Measurements from ENCODE around the gene CRACR2B. TPM values are rescaled to one million over a fixed set of nuclear protein-coding genes. Genes with fewer than 3 reads are reported as not detected.

The CRACR2B gene
- total and polyA plus RNA-seq, 2 experiments from 2014 or later = 2.0 to 2.3 TPM

GRCh38 chr11:855330-855674, 27.6 kb downstream of the CRACR2B start:
- 89 to 94% methylated on average over 5 to 7 of the region's 7 CpGs for WGBS, 2 experiments (ENCODE audit: low coverage in 1 of 2, low lambda C conversion rate in 2 of 2, missing lambda C conversion rate in 2 of 2)
- no peak overlapping the region for H3K4me2 ChIP-seq (ENCODE audit: unreplicated experiment)

GRCh38 chr11:855796-856195, 28.1 kb downstream of the CRACR2B start:
- H3K4me2 ChIP-seq (ENCODE audit: unreplicated experiment) = no peak overlapping the region
- WGBS, 2 experiments (ENCODE audit: low coverage in 1 of 2, low lambda C conversion rate in 2 of 2, missing lambda C conversion rate in 2 of 2) = 73 to 84% methylated on average over 12 of the region's 12 CpGs
- no peaks in the 10 kb centered on the region for H3K36me3 ChIP-seq (ENCODE audit: low read depth)
- no peaks in the 10 kb centered on the region for H4K20me1 ChIP-seq (ENCODE audit: insufficient read depth)
- no peaks in the 10 kb centered on the region for H3K9me3 ChIP-seq (ENCODE audit: low read depth)
- H2AFZ ChIP-seq = no peak overlapping the region
- H3K79me2 ChIP-seq (ENCODE audit: insufficient read depth) = peaks cover 13% of the 10 kb centered on the region; the same call in 1 of the 2 replicates
- no peak for DNase-seq
- no peaks in the 10 kb centered on the region for H3F3A ChIP-seq (ENCODE audit: insufficient read depth)
- in situ Hi-C loops (cut with MboI) = no loop called here
- TF ChIP-seq EZH2 (IDR thresholded peaks at IDR 0.05; ENCODE audit: insufficient read depth, poor library complexity, severe bottlenecking) = no peak
- no peaks in the 10 kb centered on the region for H3K27me3 ChIP-seq (replicated peaks; ENCODE audit: insufficient read depth)
- H3K9me2 ChIP-seq (ENCODE audit: insufficient read depth) = no peaks in the 10 kb centered on the region
- 0 out of 2 replicates have a peak, but pooled peaks cover 7% of the 10 kb centered on the region for H3K4me1 ChIP-seq (ENCODE audit: insufficient read depth)
- H3K4me3 ChIP-seq = no peak overlapping the region
- H3K27ac ChIP-seq = no peak overlapping the region
- H3K9ac ChIP-seq = no peak overlapping the region

More at GRCh38 chr11:855330-855674, 27.6 kb downstream of the CRACR2B start:
- Histone ChIP-seq H3K9me3 (ENCODE audit: low read depth) (no peaks in the 10 kb centered on the region), H3K27ac (no peak overlapping the region), H3F3A (ENCODE audit: insufficient read depth) (no peaks in the 10 kb centered on the region), H3K79me2 (ENCODE audit: insufficient read depth) (peaks cover 13% of the 10 kb centered on the region; the same call in 1 of the 2 replicates), H4K20me1 (ENCODE audit: insufficient read depth) (no peaks in the 10 kb centered on the region), H3K9me2 (ENCODE audit: insufficient read depth) (no peaks in the 10 kb centered on the region), H3K36me3 (ENCODE audit: low read depth) (no peaks in the 10 kb centered on the region), H3K4me3 (no peak overlapping the region), H3K27me3 (replicated peaks; ENCODE audit: insufficient read depth) (no peaks in the 10 kb centered on the region), H3K9ac (no peak overlapping the region), H2AFZ (no peak overlapping the region), H3K4me1 (ENCODE audit: insufficient read depth) (0 out of 2 replicates have a peak, but pooled peaks cover 7% of the 10 kb centered on the region)
- DNase-seq = no peak
- in situ Hi-C loops (cut with MboI) = no loop called here
- TF ChIP-seq EZH2phosphoT487 (IDR thresholded peaks at IDR 0.05; ENCODE audit: insufficient read depth, low read depth) = no peak
- no peak for TF ChIP-seq EZH2 (IDR thresholded peaks at IDR 0.05; ENCODE audit: insufficient read depth, poor library complexity, severe bottlenecking)

- Histone ChIP-seq H3K4me2 (ENCODE audit: unreplicated experiment) (no peak overlapping the region), H3K4me1 (ENCODE audit: insufficient read depth) (0 out of 2 replicates have a peak, but pooled peaks cover 7% of the 10 kb centered on the region), H3K79me2 (ENCODE audit: insufficient read depth) (peaks cover 13% of the 10 kb centered on the region; the same call in 1 of the 2 replicates), H3K4me3 (no peak overlapping the region), H4K20me1 (ENCODE audit: insufficient read depth) (no peaks in the 10 kb centered on the region), H3K27me3 (replicated peaks; ENCODE audit: insufficient read depth) (no peaks in the 10 kb centered on the region), H2AFZ (no peak overlapping the region), H3K27ac (no peak overlapping the region), H3K9ac (no peak overlapping the region), H3K9me3 (ENCODE audit: low read depth) (no peaks in the 10 kb centered on the region), H3K9me2 (ENCODE audit: insufficient read depth) (no peaks in the 10 kb centered on the region), H3K36me3 (ENCODE audit: low read depth) (no peaks in the 10 kb centered on the region), H3F3A (ENCODE audit: insufficient read depth) (no peaks in the 10 kb centered on the region)
- 74 to 84% methylated on average over 6 to 7 of the region's 8 CpGs for WGBS, 2 experiments (ENCODE audit: low coverage in 1 of 2, low lambda C conversion rate in 2 of 2, missing lambda C conversion rate in 2 of 2)
- in situ Hi-C loops (cut with MboI) = no loop called here
- DNase-seq = no peak
- TF ChIP-seq EZH2 (IDR thresholded peaks at IDR 0.05; ENCODE audit: insufficient read depth, poor library complexity, severe bottlenecking) (no peak), EZH2phosphoT487 (IDR thresholded peaks at IDR 0.05; ENCODE audit: insufficient read depth, low read depth) (no peak)
Observed at GRCh38 chr11:856397-856796, 28.7 kb downstream of the CRACR2B start.

- 0 out of 2 replicates have a peak, but pooled peaks cover 5% of the 10 kb centered on the region for H3K79me2 ChIP-seq (ENCODE audit: insufficient read depth)
- no peak overlapping the region for H3K4me2 ChIP-seq (ENCODE audit: unreplicated experiment)
- no peaks in the 10 kb centered on the region for H3K36me3 ChIP-seq (ENCODE audit: low read depth)
- in situ Hi-C loops (cut with MboI) = no loop called here
- H3K9me2 ChIP-seq (ENCODE audit: insufficient read depth) = no peaks in the 10 kb centered on the region
- no peaks in the 10 kb centered on the region for H3K9me3 ChIP-seq (ENCODE audit: low read depth)
- no peak overlapping the region for H3K27ac ChIP-seq
- no peak for TF ChIP-seq EZH2 (IDR thresholded peaks at IDR 0.05; ENCODE audit: insufficient read depth, poor library complexity, severe bottlenecking)
- no peak for TF ChIP-seq EZH2phosphoT487 (IDR thresholded peaks at IDR 0.05; ENCODE audit: insufficient read depth, low read depth)
- WGBS, 2 experiments (ENCODE audit: low coverage in 1 of 2, low lambda C conversion rate in 2 of 2, missing lambda C conversion rate in 2 of 2) = 80 to 89% methylated on average over 25 to 27 of the region's 27 CpGs
- H3K27me3 ChIP-seq (replicated peaks; ENCODE audit: insufficient read depth) = no peaks in the 10 kb centered on the region
- H3F3A ChIP-seq (ENCODE audit: insufficient read depth) = no peaks in the 10 kb centered on the region
- no peaks in the 10 kb centered on the region for H4K20me1 ChIP-seq (ENCODE audit: insufficient read depth)
- no peak overlapping the region for H3K4me3 ChIP-seq
- H3K9ac ChIP-seq = no peak overlapping the region
- DNase-seq = no peak
- H2AFZ ChIP-seq = no peak overlapping the region
- H3K4me1 ChIP-seq (ENCODE audit: insufficient read depth) = 0 out of 2 replicates have a peak, but pooled peaks cover 7% of the 10 kb centered on the region
Observed at GRCh38 chr11:858053-858761, 30.5 kb downstream of the CRACR2B start.

Data from GM23248 (cell line).